Measurements from ENCODE around the gene KLHL18.
"Not testable (repeated sequence)": the region's sequence is repeated elsewhere in the genome, so short reads cannot be mapped to it uniquely, and the experiment has no call there.

The KLHL18 gene

GRCh38 chr3:47247131-47248064, 35.3 kb upstream of the KLHL18 start:
- H3K79me2 ChIP-seq (ENCODE audit: insufficient read depth, low read length): no peaks in the 10 kb centered on the region
- H2AFZ ChIP-seq (ENCODE audit: low read length): no peak overlapping the region
- H3K36me3 ChIP-seq (ENCODE audit: insufficient read depth, low read length): no peaks in the 10 kb centered on the region
- no peaks in the 10 kb centered on the region for H3K9me3 ChIP-seq (ENCODE audit: insufficient read depth, low read depth, low read length)
- no peak overlapping the region for H3K9ac ChIP-seq (ENCODE audit: low read depth, low read length, poor library complexity, severe bottlenecking)
- H3K9me2 ChIP-seq (replicated peaks; ENCODE audit: low read depth, low read length): no peaks in the 10 kb centered on the region
- H3K4me2 ChIP-seq (ENCODE audit: low read depth, low read length, poor library complexity, severe bottlenecking): no peak overlapping the region
- TF ChIP-seq EZH2phosphoT487 (IDR thresholded peaks at IDR 0.05; ENCODE audit: borderline replicate concordance): no peak
- TF ChIP-seq, protein P1, sequence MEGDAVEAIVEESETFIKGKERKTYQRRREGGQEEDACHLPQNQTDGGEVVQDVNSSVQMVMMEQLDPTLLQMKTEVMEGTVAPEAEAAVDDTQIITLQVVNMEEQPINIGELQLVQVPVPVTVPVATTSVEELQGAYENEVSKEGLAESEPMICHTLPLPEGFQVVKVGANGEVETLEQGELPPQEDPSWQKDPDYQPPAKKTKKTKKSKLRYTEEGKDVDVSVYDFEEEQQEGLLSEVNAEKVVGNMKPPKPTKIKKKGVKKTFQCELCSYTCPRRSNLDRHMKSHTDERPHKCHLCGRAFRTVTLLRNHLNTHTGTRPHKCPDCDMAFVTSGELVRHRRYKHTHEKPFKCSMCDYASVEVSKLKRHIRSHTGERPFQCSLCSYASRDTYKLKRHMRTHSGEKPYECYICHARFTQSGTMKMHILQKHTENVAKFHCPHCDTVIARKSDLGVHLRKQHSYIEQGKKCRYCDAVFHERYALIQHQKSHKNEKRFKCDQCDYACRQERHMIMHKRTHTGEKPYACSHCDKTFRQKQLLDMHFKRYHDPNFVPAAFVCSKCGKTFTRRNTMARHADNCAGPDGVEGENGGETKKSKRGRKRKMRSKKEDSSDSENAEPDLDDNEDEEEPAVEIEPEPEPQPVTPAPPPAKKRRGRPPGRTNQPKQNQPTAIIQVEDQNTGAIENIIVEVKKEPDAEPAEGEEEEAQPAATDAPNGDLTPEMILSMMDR (conservative IDR thresholded peaks at IDR 0.05; ENCODE audit: low read length): no peak
- H3K27me3 ChIP-seq (ENCODE audit: insufficient read depth, low read length, poor library complexity, severe bottlenecking): no peaks in the 10 kb centered on the region
- no peak overlapping the region for H3K4me3 ChIP-seq (ENCODE audit: low read length, poor library complexity, severe bottlenecking)
- H3K4me1 ChIP-seq (ENCODE audit: insufficient read depth, low read length, poor library complexity, severe bottlenecking): no peaks in the 10 kb centered on the region
- H3F3A ChIP-seq (ENCODE audit: low read depth): no peaks in the 10 kb centered on the region
- H4K20me1 ChIP-seq (ENCODE audit: insufficient read depth, low read length, poor library complexity, severe bottlenecking): no peaks in the 10 kb centered on the region

- Histone ChIP-seq H3F3A (ENCODE audit: low read depth) (no peaks in the 10 kb centered on the region), H3K4me1 (ENCODE audit: insufficient read depth, low read length, poor library complexity, severe bottlenecking) (no peaks in the 10 kb centered on the region), H3K9me2 (replicated peaks; ENCODE audit: low read depth, low read length) (no peaks in the 10 kb centered on the region), H3K36me3 (ENCODE audit: insufficient read depth, low read length) (no peaks in the 10 kb centered on the region), H3K27me3 (ENCODE audit: insufficient read depth, low read length, poor library complexity, severe bottlenecking) (no peaks in the 10 kb centered on the region), H3K9me3 (ENCODE audit: insufficient read depth, low read depth, low read length) (no peaks in the 10 kb centered on the region), H3K4me2 (ENCODE audit: low read depth, low read length, poor library complexity, severe bottlenecking) (no peak overlapping the region), H3K79me2 (ENCODE audit: insufficient read depth, low read length) (no peaks in the 10 kb centered on the region), H3K4me3 (ENCODE audit: low read length, poor library complexity, severe bottlenecking) (no peak overlapping the region), H3K9ac (ENCODE audit: low read depth, low read length, poor library complexity, severe bottlenecking) (no peak overlapping the region), H2AFZ (ENCODE audit: low read length) (peak overlapping the region; percentile 53), H4K20me1 (ENCODE audit: insufficient read depth, low read length, poor library complexity, severe bottlenecking) (no peaks in the 10 kb centered on the region)
- no peak for TF ChIP-seq EZH2phosphoT487 (IDR thresholded peaks at IDR 0.05; ENCODE audit: borderline replicate concordance)
- TF ChIP-seq, protein P1 (conservative IDR thresholded peaks at IDR 0.05; ENCODE audit: low read length): peak; percentile 68
Measured at GRCh38 chr3:47250309-47251060, 32.3 kb upstream of the KLHL18 start.

DNA sequence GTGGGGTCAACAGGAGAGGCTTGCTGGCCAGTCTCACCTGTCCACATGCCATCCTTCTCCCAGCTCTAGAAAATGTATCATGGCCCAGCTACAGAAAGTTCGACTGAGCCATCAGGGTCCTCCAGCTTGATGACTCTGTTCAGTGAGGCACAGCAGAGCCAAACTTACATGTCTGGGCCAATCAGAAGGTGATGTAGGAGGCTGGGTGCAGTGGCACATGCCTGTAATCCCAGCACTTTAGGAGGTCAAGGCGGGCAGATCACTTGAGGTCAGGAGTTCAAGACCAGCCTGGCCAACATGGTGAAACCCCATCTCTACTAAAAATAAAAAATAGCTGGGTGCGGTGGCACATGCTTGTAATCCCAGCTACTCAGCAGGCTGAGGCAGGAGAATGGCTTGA, 31.7 kb upstream of the KLHL18 start:
- H2AFZ ChIP-seq (ENCODE audit: low read length); H3K79me2 ChIP-seq (ENCODE audit: insufficient read depth, low read length); H3K9me2 ChIP-seq (replicated peaks; ENCODE audit: low read depth, low read length); H3K36me3 ChIP-seq (ENCODE audit: insufficient read depth, low read length); H3K27me3 ChIP-seq (ENCODE audit: insufficient read depth, low read length, poor library complexity, severe bottlenecking); H4K20me1 ChIP-seq (ENCODE audit: insufficient read depth, low read length, poor library complexity, severe bottlenecking); H3K9me3 ChIP-seq (ENCODE audit: insufficient read depth, low read depth, low read length); H3F3A ChIP-seq (ENCODE audit: low read depth); H3K9ac ChIP-seq (ENCODE audit: low read depth, low read length, poor library complexity, severe bottlenecking); H3K4me1 ChIP-seq (ENCODE audit: insufficient read depth, low read length, poor library complexity, severe bottlenecking); H3K4me3 ChIP-seq (ENCODE audit: low read length, poor library complexity, severe bottlenecking); H3K4me2 ChIP-seq (ENCODE audit: low read depth, low read length, poor library complexity, severe bottlenecking): not testable (repeated sequence)
